HG02943 (cell line): ENCODE data around the gene LYL1.
A peak's percentile ranks its signal among the peaks of the same experiment; 100 is the strongest.

ENCODE experiments used
- ATAC-seq: cut with Tn5 transposase; IDR thresholded peaks from one replicate; pipeline ENCODE4 v1.9.1; 2021; ENCODE audit warnings: mild to moderate bottlenecking, low read depth, moderate library complexity; ENCODE audit not compliant: unreplicated experiment

The LYL1 gene

GRCh38 chr19:13130886-13131490, 28.3 kb upstream of the LYL1 start:
- ATAC-seq, result no peak

- no peak for ATAC-seq
Measured at GRCh38 chr19:13129384-13129783, 26.7 kb upstream of the LYL1 start.

DNA sequence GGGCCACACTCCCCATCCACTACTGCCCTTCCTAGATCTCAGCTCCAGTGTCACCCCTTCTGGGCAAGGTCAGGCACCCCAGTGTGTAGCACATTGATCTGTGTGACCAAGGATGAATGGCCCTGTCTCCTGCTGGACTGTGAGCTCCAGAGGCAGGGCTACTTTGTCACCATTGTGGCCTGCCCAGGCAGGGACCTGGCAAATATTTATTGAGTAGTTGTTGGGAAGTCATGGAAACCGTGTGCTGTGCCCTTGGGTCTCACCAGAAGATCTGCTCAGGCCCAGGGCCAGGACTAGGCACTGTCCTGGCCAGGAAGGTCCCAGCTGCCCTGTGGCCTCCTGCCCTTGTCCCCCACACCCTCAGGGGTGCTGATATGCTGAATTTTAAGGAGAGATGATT, 25.9 kb upstream of the LYL1 start:
- ATAC-seq, result no peak

DNA sequence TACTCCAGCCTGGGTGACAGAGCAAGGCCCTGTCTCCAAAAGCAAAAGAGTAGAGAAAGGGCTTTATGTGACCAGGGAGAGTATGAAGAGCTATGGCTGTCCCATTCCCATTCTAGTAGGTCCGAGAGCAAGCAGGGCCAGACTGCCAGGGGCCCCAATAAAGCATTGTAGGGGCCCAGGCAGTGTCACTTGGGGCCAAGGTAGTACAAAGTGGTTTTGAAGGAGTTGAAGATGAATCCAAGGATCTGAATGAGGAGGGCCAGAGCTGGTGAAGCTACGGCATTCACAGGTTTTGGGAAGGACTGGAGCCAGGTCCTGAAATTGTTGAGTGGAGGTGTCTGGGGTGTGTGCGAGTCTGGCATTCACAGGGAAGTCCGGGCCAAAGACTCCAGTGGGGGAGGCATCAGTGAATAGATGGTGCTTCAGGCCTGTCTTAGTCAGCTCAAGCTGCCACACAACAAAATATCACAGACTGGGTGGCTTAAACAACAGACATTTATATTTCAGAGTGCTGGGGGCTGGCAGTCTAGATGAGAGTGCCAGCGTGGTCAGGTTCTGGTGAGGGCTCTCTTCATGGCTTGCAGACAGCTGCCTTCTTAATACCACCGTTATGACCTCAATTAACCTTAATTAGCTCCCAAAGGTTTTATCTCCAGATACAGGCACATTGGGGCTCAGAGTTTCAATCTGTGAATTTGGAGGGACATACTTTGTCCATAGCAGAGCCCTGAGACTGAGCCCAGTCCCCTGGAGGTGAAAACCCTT, 25.3 kb upstream of the LYL1 start:
- no peak for ATAC-seq

DNA sequence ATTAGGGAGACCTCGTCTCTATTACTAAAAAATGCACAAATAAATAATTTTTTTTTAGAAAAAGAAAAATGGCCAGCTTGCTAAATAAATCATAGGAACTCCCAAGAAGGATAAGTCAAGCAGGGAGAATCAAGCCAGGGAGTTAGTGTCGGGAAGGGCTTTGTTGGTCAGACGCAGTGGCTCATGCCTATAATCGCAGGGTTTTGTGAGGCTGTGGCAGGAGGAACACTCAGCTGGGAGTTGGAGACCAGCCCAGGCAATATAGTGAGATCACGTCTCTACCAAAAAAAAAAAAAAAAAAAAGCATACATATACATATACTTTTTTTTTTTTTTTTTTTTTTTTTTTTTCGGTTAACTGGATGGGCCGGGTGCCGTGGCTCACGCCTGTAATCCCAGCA, 24.4 kb upstream of the LYL1 start:
- ATAC-seq, result no peak

- no peak for ATAC-seq
Measured at GRCh38 chr19:13122980-13123957, 20.6 kb upstream of the LYL1 start.

GRCh38 chr19:13122275-13122878, 19.7 kb upstream of the LYL1 start:
- no peak for ATAC-seq

DNA sequence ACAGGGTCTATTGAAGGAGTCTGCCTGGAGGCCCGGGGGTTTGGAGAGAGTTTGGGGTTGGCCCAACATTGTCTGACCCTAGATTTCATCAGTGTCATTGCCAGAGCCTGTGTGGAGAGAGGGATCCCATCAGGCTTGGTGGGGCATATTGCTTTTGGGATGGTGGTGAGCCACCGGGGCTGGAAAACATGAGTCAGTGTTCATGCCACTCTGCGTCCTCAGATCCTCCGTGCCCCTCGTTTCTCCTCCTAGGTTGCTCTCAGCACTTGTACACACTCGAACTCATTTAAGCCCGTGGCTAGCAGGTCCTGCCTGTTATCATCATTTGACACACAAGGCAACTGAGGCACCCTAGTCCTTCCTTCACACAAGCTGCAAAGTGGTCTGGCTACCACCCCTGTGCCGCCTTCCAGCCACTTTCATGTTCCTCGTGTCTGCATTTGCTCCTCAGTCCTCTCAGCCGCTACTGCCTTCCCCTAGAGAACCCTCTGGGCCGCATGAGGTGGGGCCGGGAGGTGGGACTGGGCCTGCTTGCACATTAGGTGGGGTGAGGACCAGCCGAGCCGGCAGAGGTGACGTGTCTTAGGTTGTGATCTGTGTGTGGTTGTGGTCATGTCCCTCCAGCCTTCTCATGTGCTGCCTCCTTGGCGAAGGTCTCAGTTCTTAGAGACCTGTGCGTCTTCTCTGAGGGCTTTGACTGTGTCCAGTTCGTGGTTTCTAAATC, 19.1 kb upstream of the LYL1 start:
- ATAC-seq, result no peak

DNA sequence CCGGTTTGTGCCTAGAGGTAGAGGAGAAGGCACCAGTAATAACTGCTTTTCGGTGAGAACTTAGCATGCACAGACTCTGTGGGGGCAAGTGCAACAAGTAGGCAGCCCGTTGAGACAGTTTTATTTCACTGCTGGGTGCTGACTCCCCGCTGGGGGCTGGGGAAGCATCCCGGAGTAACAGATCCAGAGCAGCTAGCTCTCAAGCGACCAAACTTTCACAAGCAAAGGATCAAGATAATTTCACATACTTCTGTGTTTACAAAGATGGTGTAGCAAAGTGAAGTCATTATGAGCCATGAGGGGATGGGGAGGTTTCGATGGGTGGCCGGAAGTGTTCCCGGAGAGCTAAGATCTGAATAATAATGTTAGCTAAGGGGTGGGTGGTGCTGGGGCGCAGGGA, 18.2 kb upstream of the LYL1 start:
- ATAC-seq, result no peak

- ATAC-seq, result no peak
Measured at GRCh38 chr19:13120031-13120430, 17.4 kb upstream of the LYL1 start.

DNA sequence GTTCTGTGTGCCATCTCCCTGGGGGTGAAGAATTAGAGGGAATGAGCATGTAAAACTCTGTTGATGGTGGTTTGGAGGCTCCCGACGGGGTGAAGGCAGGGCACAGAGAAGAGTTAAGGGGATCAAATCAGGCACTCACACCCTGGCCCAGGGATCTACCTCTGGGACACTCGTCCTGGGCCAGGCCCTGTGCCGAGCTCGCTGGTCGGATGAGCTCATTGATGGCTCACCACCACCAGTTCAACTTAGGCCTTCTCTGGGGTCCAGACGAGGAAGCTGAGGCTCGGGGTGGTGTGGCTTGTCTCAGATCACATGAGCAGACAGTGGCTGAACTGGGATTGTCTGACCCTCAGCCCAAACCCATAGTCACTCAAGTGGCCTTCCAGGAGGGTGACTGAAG, 17.0 kb upstream of the LYL1 start:
- ATAC-seq, result no peak

DNA sequence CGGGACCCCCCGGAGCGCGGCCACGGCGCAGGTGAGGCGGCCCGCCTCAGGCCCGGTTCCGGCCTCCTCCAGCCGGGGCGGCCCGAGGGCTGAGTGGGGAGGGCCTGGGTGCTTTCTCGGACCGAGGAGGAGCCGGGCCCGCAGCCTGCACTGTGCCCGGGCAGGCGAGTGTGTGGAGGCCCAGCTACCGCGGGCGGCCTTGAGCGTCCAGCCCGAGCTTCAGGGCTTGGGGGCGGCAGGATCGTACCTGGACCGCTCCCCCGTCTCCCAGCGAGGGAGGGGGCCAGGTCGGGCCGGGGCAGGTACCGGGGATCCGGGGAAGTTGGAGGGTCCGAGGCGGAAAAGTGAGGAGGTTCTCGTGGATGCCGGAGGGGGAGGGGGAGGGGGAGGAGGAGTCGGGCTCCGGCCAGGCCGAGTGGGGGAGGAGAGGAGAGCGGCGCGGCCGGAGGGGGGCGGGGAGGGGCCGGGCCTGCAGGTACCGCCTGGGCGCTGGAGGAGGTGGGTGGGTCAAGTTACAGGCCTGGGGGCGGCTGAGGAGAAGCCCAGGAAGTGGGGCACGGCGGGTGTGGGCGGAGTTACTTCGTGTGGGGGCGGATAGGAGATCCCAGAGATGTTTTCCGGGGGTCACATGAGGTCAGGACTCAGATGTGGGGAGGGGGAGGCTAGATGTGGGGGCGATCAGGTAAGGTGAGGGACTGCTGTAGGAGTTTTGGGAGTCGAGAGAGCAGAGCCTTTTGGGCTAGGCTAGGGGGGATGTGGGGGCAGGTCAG, 16.0 kb upstream of the LYL1 start:
- no peak for ATAC-seq

DNA sequence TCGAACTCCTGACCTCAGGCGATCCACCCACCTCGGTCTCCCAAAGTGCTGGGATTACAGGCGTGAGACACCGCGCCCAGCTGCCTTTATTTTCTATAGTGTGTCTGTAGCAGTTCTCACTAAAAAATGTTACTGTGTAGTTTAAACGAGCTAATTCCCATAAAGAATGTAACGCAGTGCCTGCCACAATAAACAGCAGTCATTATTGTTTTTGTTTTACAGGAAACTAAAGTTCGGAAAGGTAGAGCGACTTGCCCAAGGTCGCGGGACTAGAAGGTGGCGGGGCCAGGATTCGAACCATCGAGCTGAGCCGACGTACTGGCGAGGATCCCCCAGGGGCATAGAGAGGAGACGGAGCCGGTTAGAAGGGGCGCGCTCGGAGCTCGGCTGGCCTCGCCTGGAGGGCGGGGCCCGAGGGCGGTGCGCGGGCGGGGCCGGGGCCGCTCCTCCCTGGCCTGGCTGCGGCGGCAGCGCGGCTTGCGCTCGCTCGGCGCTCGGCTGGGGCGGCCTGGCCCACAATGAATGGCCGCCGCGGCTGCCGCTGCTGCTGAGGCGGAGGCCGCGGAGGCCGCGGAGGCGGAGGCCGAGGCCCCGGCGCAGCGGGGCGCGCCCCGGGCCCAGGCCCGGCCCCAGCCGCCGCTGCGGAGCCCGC, 15.2 kb upstream of the LYL1 start, which contains the start of gene NACC1:
NACC1 (plus strand) TSS at position 493 of the 652 bp plus-strand sequence. CDS start 16,944 bp downstream, outside the sequence.
- ATAC-seq, result no peak

DNA sequence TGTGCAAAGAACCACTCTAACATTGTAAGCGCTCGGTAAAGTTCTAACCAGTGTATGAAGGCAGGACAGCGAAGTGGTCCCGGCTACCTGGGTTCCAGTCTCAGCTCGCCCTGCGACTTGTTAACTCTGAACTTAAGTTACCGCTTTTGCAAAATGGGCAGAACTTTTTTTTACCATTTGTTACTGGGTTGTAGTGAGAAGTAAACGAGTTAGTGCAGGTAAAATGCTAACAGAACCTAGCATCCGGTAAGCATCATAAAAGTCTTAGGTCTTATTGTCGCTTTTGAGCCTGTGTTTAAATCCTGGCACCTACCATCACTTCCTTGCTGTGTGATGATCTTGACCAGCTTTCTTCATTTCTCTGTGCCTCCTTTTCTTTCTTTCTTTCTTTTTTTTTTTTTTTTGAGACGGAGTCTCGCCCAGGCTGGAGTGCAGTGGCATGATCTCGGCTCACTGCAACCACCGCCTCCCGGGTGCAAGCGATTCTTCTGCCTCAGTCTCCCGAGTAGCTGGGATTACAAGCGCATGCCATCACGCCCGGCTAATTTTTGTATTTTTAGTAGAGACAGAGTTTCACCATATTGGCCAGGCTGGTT, 14.6 kb upstream of the LYL1 start:
- ATAC-seq, result no peak

GRCh38 chr19:13116282-13117175, 13.9 kb upstream of the LYL1 start, which contains the start of gene TRMT1:
Gene TRMT1, minus strand, starts transcription at chr19:13116740. Its CDS starts 341 bp downstream, at chr19:13116399.
- peak; percentile 57 for ATAC-seq

GRCh38 chr19:13115936-13116281, 13.3 kb upstream of the LYL1 start:
- no peak for ATAC-seq

- ATAC-seq, result no peak
Measured at GRCh38 chr19:13112555-13112954, 9.9 kb upstream of the LYL1 start.
